Activated CD4-positive, alpha-beta T cell treated with anti-CD3 and anti-CD28 coated beads, Interleukin-2, amount 10 ng/mL, durations not matched to agents 24 days and 14 days (primary cell): ENCODE results near the gene PPP1R14C. TPM values are rescaled to one million over a fixed set of nuclear protein-coding genes. Genes with fewer than 3 reads are reported as not detected.
"Not testable (repeated sequence)": the region's sequence is repeated elsewhere in the genome, so short reads cannot be mapped to it uniquely, and the experiment has no call there.

Experiments used
- DNase-seq: peaks from one replicate; pipeline ENCODE4 v3.0.0; 2022
- H3K27ac Mint-ChIP-seq: one replicate; pipeline ENCODE4 v1.8.0; 2022; ENCODE audit warnings: mild to moderate bottlenecking, mixed read lengths
- H3K27me3 Mint-ChIP-seq: one replicate; pipeline ENCODE4 v1.8.0; 2022; ENCODE audit warnings: mixed read lengths
- H3K36me3 Mint-ChIP-seq: one replicate; pipeline ENCODE4 v1.8.0; 2022; ENCODE audit warnings: low read depth, mild to moderate bottlenecking, mixed read lengths
- H3K4me1 Mint-ChIP-seq: one replicate; pipeline ENCODE4 v1.8.0; 2021; ENCODE audit warnings: mixed read lengths
- H3K4me3 Mint-ChIP-seq: one replicate; pipeline ENCODE4 v1.8.0; 2022; ENCODE audit warnings: mild to moderate bottlenecking, moderate library complexity, mixed read lengths
- H3K9me3 Mint-ChIP-seq: one replicate; pipeline ENCODE4 v1.8.0; 2021; ENCODE audit warnings: mixed read lengths
- intact Hi-C: fragments of 100-400 bp; cut with micrococcal nuclease; formaldehyde crosslinking; loops from one replicate; pipeline ENCODE4 v1.15.1; 2023
- total RNA-seq: library from RNA; stranded (reverse); gene quantifications from 2 replicates; pipeline ENCODE4 v1.2.3, GENCODE V29; 2022

PPP1R14C gene
- total RNA-seq, 1 donor from 2014 or later, result 0.19 TPM

DNA sequence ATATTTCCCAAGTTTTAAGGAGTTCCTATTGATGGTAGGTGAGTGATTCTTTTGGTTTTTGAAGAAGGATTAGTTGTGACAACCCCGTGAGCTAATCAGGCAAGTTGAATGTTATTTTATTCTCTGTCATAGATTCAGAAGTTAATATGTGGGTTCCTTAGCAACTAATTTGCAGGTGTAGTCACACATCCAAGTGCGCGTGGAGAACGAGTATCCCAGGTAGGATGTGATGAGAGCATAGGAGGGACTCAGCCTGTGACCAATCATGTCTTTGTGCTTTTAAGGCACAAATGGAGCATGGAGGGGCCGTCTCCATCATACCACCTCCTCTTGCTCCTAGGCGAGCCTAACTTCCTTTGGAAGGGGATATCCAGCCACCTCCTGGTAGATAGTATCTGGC, 41.1 kb downstream of the PPP1R14C start:
- H3K9me3 Mint-ChIP-seq, result no peaks in the 10 kb centered on the region
- DNase-seq, result no peak
- peaks cover 20% of the 10 kb centered on the region for H3K27me3 Mint-ChIP-seq
- H3K27ac Mint-ChIP-seq, result no peak overlapping the region
- intact Hi-C loops, result no loop called here
- no peak overlapping the region for H3K4me3 Mint-ChIP-seq
- H3K36me3 Mint-ChIP-seq, result no peaks in the 10 kb centered on the region
- H3K4me1 Mint-ChIP-seq, result peaks cover 4% of the 10 kb centered on the region

DNA sequence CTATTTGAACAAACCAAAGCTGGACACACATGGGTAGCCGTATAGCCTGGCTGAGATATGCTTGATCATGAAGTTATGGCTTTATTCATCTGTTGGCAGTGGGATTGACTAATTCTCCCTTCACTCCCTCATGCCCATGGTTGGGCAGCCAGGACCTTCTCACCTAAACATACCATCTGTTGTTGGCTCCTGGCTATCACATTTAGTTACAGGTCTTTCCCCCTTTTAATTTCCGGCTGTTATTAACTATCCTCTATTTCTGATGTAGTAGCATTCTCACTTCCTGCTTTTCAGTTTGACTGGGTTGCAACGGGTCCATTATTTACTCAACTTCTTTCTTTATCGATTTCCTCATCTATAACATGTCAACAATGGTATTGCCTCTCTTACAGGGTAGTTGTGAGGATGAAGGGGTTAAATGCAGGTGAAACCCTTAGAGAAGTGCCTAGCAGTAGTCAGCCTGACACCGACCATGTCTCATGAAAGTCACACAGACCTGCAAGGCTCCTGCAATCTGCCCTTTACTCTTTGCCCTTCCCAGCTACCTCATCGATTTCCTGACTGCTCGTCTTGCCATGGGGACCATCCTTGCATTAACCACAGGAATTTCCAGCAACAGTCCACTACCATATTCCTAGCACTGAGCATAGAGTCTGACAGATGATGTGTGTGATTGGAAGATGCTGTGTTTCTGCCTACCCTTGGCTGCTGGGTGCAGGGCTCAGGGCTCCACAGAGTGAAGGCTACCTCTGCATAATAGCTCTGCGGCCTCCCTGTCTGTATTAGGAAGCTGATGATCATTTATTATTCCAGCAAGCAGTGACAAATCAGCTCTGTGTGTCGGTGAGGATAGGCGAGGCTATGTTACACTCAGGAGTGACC, 42.2 kb downstream of the PPP1R14C start:
- peaks cover 16% of the 10 kb centered on the region for H3K27me3 Mint-ChIP-seq
- no peak overlapping the region for H3K4me3 Mint-ChIP-seq
- H3K9me3 Mint-ChIP-seq, result no peaks in the 10 kb centered on the region
- no peaks in the 10 kb centered on the region for H3K36me3 Mint-ChIP-seq
- intact Hi-C loops, result no loop called here
- no peak overlapping the region for H3K27ac Mint-ChIP-seq
- DNase-seq, result no peak
- peaks cover 4% of the 10 kb centered on the region for H3K4me1 Mint-ChIP-seq

DNA sequence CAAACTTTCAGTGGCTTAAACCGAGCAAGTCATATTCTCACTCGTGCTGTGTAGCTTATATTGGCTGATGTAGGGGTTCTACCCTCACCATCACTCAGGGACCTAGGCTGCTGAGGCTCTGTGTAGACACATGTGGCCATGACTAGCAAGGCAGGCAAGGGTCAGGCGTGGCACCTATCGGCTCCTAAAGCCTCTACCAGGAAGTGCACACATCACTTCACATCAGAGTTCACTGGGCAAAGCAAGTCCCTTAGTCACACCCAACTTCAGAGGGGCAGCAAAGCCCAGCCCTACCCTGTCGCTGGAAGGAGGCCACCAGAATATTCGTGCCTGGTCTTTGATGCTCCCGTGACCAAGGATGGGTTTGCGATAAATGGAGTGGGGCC, 42.9 kb downstream of the PPP1R14C start:
- Mint-ChIP-seq H3K27me3 (peaks cover 12% of the 10 kb centered on the region), H3K36me3 (no peaks in the 10 kb centered on the region), H3K4me3 (no peak overlapping the region), H3K27ac (no peak overlapping the region), H3K4me1 (no peaks in the 10 kb centered on the region), H3K9me3 (no peaks in the 10 kb centered on the region)
- intact Hi-C loops, result no loop called here
- DNase-seq, result no peak

DNA sequence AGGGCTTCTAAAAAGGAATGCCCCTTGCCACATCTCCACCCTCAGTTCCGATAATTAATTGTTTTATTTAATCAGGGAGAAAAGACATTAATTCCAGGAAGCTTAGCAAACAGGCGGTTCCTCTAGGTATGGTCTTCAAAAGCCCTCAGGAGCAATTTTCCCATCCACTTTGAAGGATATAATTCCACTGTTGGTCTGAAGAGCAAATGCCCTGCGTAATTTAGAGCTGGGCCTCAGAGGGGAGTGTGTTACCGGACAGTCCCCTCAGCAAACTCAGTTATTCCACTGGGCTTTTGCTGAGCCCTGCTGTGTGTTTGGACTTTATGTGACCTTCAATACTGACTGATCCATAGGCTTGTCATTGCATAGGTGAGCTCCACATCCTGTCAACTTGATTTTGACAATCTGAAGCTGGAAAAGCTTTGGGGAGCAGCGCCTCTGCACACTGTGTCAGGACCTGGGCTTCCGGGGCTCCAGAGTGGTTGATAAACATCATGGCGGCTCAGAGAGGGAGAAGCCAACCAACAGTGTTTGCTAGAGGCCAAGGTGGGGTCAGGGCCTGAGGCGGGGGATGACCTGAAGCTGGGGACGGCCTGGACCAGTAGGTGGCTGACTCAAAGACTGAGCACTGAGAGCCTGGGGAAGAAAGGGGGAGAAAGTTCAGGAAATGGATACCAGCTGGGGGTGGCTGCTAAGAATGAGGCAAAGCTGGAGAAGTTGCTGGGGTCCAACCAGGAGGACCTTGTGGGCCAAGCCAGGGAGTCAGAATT, 43.5 kb downstream of the PPP1R14C start:
- no peak for DNase-seq
- Mint-ChIP-seq H3K36me3 (no peaks in the 10 kb centered on the region), H3K27me3 (peaks cover 9% of the 10 kb centered on the region), H3K4me3 (no peak overlapping the region), H3K4me1 (no peaks in the 10 kb centered on the region), H3K27ac (no peak overlapping the region), H3K9me3 (no peaks in the 10 kb centered on the region)
- intact Hi-C loops, result no loop called here

DNA sequence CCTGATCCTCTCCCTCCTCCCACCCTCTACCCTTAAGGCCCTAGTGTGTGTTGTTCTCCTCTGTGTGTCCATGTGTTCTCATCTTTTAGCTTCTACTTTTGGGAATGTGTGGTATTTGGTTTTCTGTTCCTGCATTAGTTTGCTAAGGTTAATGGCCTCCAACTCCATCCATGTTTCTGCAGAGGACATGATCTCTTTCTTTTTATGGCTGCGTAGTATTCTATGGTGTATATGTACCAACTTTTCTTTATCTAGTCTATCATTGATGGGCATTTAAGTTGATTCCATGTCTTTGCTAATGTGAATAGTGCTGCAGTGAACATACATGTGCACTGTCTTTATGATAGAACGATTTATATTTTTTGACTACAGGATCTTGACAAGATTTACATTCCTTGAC, 44.6 kb downstream of the PPP1R14C start:
- H3K36me3 Mint-ChIP-seq, H3K27me3 Mint-ChIP-seq, DNase-seq, H3K27ac Mint-ChIP-seq, H3K9me3 Mint-ChIP-seq, intact Hi-C loops, H3K4me1 Mint-ChIP-seq, H3K4me3 Mint-ChIP-seq: not testable (repeated sequence)

DNA sequence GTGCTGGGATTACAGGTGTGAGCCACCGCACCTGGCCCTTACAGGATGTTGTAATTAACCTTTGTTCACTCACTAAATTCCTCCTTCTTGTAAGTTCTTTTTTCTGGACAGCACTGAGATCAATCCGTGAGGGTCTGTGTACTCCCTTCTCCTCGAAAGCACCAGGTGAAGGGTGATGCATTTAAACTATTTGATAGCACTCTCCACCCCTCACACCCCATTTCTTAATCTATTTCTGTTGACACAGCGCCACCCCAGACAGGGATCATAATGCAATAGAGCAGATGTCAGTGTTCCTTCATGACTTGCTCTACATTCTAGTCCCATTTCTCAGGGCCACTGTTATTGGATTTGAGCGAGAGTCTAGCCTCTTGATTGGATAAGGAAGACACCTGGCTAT, 46.3 kb downstream of the PPP1R14C start:
- H3K27me3 Mint-ChIP-seq, result peaks cover 11% of the 10 kb centered on the region
- H3K27ac Mint-ChIP-seq, result no peak overlapping the region
- H3K9me3 Mint-ChIP-seq, result no peaks in the 10 kb centered on the region
- DNase-seq, result no peak
- H3K4me1 Mint-ChIP-seq, result no peaks in the 10 kb centered on the region
- no peak overlapping the region for H3K4me3 Mint-ChIP-seq
- intact Hi-C loops, result no loop called here
- H3K36me3 Mint-ChIP-seq, result no peaks in the 10 kb centered on the region

DNA sequence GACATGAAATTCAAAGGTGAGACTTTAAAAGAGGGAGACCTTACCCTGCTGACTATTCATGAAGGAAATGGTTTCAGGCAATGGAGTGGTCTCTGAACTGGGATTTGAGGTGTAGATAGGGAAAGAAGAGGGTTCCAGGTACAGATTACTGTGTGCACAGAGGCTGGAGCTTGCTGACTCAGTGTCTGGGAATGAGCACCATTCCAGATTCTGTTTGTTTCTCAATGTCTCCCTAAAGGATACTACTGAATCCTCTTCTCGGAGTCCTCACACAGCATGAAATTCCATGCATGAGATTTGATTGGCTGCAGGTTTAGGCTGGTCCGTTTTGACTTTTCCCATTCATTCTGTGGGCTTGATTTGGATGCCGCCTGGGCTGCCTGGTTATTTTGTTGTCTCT, 49.0 kb downstream of the PPP1R14C start:
- H3K9me3 Mint-ChIP-seq, result no peaks in the 10 kb centered on the region
- H3K27ac Mint-ChIP-seq, result no peak overlapping the region
- intact Hi-C loops, result no loop called here

DNA sequence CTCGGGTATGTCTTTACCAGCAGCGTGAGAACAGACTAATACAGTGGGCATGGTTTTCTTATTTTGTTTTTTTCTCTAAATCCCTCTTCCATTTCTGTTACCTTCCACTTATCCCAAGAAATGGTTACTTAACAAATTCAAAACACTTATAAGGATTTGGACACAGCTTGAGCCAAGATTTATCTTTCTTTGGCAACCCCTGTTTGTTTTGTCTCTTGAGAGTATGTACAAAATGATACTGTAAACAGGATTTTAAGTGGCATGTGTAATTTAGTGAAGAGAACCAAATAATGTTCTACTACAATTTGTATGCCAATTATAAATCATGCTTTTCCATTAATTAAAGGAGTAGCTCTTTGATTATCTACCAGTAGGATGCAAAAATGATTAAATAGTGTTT, 51.4 kb downstream of the PPP1R14C start:
- Mint-ChIP-seq H3K36me3 (no peaks in the 10 kb centered on the region), H3K4me1 (no peaks in the 10 kb centered on the region), H3K4me3 (no peak overlapping the region), H3K27me3 (peaks cover 12% of the 10 kb centered on the region), H3K27ac (no peak overlapping the region), H3K9me3 (no peaks in the 10 kb centered on the region)
- DNase-seq, result no peak
- intact Hi-C loops, result no loop called here

More for the DNA sequence above, 49.0 kb downstream of the PPP1R14C start:
- Mint-ChIP-seq H3K27me3 (peaks cover 12% of the 10 kb centered on the region), H3K4me3 (no peak overlapping the region), H3K36me3 (no peaks in the 10 kb centered on the region), H3K4me1 (no peaks in the 10 kb centered on the region)
- no peak for DNase-seq

DNA sequence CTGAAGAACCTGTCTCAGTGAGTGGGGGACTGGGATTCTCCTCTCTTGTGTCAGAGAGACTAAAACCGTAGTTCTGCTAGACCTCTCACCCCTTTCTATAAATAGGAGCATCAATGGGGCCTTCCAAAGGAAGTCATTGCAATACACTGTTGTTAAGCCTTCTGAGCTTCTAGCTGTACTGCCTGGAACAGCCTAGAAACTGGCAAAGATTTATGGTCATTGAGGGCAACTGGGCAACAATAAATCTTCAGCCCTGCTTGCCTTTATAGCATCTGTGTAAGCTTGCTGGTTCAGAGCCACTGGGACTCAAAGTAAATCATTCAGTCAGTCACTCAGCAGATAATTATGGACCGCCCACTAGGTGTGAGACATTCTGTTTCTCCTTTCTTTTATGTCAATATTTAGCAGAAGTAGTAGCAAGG, 53.2 kb downstream of the PPP1R14C start:
- Mint-ChIP-seq H3K27me3 (peaks cover 13% of the 10 kb centered on the region), H3K4me1 (no peaks in the 10 kb centered on the region), H3K9me3 (no peaks in the 10 kb centered on the region), H3K27ac (no peak overlapping the region), H3K36me3 (no peaks in the 10 kb centered on the region), H3K4me3 (no peak overlapping the region)
- DNase-seq, result no peak
- intact Hi-C loops, result no loop called here

DNA sequence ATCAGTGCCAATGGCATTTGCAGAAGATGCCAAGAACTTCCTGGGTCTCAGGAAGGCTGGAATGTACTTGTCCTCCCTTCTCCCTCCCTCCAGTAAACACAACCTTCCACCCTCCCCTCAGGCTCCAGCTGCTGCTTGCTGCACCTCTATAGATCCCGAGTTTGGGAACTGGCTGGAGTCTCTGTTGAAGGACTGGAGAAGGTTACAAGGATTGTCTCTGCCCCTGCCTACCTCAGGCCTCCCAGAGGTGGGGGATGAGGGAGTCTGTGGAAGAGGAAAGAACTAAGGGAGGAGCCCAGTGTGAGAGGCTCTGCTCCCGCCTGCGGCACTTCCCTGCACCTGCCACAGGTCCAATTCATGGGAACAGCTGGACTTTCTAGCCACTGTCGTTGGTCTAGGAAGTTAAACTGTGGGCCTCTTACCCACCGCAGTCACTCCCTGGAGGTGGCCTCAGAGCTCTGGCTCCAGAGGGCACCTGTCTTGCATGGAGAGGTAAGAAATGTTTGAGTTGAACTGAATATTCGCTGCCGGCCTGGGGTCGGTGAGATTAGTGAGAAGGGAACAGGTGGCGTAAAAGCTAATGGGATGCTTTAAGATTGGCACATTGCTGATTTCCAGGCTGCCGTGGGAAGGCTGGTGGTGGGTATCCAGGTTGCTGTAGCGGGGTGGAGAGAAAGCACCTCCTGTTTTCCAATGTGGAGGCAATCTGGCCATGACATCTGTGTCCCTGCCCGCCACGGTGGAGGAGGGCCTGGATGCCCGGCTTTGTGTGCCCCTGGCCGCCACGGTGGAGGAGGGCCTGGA, 54.3 kb downstream of the PPP1R14C start:
- no peak for DNase-seq
- intact Hi-C loops, result no loop called here
- H3K27me3 Mint-ChIP-seq, result peaks cover 9% of the 10 kb centered on the region
- H3K27ac Mint-ChIP-seq, result no peak overlapping the region
- no peaks in the 10 kb centered on the region for H3K9me3 Mint-ChIP-seq
- no peaks in the 10 kb centered on the region for H3K36me3 Mint-ChIP-seq
- H3K4me3 Mint-ChIP-seq, result no peak overlapping the region
- no peaks in the 10 kb centered on the region for H3K4me1 Mint-ChIP-seq

DNA sequence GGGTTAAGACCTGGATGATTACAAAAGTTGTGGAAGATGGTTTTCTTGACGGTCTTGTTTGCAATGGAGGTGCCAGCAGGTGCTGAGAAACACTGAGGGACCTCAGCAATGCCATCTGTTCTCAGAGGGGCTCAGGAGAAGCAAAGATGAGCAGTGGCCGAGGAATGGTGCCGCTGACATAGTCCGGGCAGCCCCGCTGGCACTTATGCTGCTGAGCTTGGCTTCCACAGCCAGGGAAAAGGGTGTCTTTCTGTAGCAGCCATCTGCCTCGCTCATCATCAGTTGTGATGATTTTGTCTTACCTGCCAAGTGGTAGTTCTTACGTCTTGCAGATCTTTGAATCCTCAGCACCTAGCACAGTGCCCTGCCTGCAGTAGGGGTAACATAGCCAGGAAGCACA, 55.7 kb downstream of the PPP1R14C start:
- Mint-ChIP-seq H3K36me3 (no peaks in the 10 kb centered on the region), H3K27ac (no peak overlapping the region), H3K4me3 (no peak overlapping the region), H3K9me3 (no peaks in the 10 kb centered on the region), H3K4me1 (no peaks in the 10 kb centered on the region), H3K27me3 (peaks cover 7% of the 10 kb centered on the region)
- intact Hi-C loops, result no loop called here
- no peak for DNase-seq

DNA sequence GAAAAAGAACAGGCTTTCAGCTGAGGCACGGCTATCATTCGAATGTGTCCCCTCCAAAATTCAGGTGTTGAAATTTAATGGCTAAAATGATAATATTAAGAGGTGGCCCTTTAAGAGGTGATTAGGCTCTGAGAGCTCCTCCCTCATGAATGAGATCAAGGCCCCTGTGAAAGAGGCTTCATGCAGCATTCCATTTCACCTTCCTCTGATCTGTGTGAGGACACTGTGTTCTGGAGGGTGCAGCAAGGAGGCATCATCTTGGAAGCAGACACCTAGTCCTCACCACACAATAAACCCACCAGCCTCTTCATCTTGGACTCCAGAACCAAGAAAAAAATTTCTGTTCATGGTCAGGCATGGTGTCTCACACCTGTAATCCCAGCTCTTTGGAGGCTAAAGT, 56.4 kb downstream of the PPP1R14C start:
- no peaks in the 10 kb centered on the region for H3K9me3 Mint-ChIP-seq
- H3K27me3 Mint-ChIP-seq, result peaks cover 4% of the 10 kb centered on the region
- H3K4me3 Mint-ChIP-seq, result no peak overlapping the region
- DNase-seq, result no peak
- H3K36me3 Mint-ChIP-seq, result no peaks in the 10 kb centered on the region
- no peak overlapping the region for H3K27ac Mint-ChIP-seq
- no peaks in the 10 kb centered on the region for H3K4me1 Mint-ChIP-seq
- intact Hi-C loops, result no loop called here

DNA sequence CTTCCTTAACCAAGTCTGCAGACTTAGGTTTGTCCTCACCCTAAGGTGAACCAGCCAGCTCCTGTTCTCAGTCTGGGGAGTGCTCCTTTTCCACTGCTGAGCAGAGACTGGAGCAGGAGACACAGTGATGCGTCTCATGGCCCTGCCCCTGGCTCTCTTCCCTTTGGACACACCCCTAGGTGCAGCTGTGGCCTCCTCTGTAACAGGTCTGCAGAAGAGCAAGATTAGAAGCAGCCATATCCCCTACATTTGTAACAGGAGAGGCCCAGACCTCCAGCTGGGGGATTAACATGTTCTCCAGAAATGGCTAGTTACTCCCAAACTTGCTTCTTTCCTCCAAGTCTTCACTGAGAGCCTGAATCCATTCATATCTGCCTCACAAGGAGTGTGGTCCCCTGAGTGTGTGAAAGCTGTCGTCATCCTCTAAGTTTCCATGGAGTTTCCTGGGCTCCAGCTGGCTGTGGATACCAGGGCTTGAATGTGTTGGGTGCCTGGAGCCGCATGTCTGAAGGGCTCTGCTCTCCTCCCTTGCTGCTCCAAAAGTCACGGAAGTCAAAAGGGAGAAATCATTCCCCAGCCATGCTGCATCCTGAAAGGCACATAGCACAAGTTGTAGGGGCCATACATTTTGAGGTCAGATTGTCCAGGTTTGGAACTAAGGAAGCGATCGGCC, 57.7 kb downstream of the PPP1R14C start:
- H3K4me3 Mint-ChIP-seq, result no peak overlapping the region
- H3K27me3 Mint-ChIP-seq, result peaks cover 2% of the 10 kb centered on the region
- intact Hi-C loops, result no loop called here
- H3K27ac Mint-ChIP-seq, result no peak overlapping the region
- no peak for DNase-seq
- no peaks in the 10 kb centered on the region for H3K9me3 Mint-ChIP-seq
- no peaks in the 10 kb centered on the region for H3K36me3 Mint-ChIP-seq
- no peaks in the 10 kb centered on the region for H3K4me1 Mint-ChIP-seq
